Progenitor cell of endocrine pancreas (in vitro differentiated cells): ENCODE measurements around the gene APBB1IP. TPM values are rescaled to one million over a fixed set of nuclear protein-coding genes. Genes with fewer than 3 reads are reported as not detected.
"Not testable (repeated sequence)": the region's sequence is repeated elsewhere in the genome, so short reads cannot be mapped to it uniquely, and the experiment has no call there.

Source experiments
- DNase-seq: peaks from one replicate; pipeline ENCODE4 v3.0.0; 2021; ENCODE audit warnings: low spot score; ENCODE audit not compliant: unreplicated experiment
- H3K27ac Mint-ChIP-seq: 2 replicates; pipeline ENCODE4 v1.8.0; 2021; ENCODE audit warnings: mild to moderate bottlenecking, moderate library complexity, mixed read lengths
- H3K27me3 Mint-ChIP-seq: 2 replicates; pipeline ENCODE4 v1.8.0; 2021; ENCODE audit warnings: mixed read lengths
- H3K36me3 Mint-ChIP-seq: 2 replicates; pipeline ENCODE4 v1.8.0; 2022; ENCODE audit warnings: mixed read lengths; ENCODE audit not compliant: insufficient read depth
- H3K4me1 Mint-ChIP-seq: 2 replicates; pipeline ENCODE4 v1.8.0; 2021; ENCODE audit warnings: low read depth, mixed read lengths
- H3K4me3 Mint-ChIP-seq: 2 replicates; pipeline ENCODE4 v1.8.0; 2021; ENCODE audit warnings: low read depth, mild to moderate bottlenecking, moderate library complexity, mixed read lengths
- H3K9me3 Mint-ChIP-seq: 2 replicates; pipeline ENCODE4 v1.8.0; 2021; ENCODE audit warnings: low read depth, mixed read lengths
- CTCF ChIP-seq: fragments of 200-600 bp; sonication (generic); IDR thresholded peaks from one replicate; pipeline ENCODE4 v1.5.0; 2021; ENCODE audit warnings: antibody characterized with exemption, mild to moderate bottlenecking; ENCODE audit not compliant: unreplicated experiment
- total RNA-seq: library from RNA; stranded (reverse); gene quantifications from 2 replicates; pipeline ENCODE4 v1.2.1, GENCODE V29; 2021

The APBB1IP gene
- total RNA-seq, 1 donor from 2014 or later, result 0.38 TPM

DNA sequence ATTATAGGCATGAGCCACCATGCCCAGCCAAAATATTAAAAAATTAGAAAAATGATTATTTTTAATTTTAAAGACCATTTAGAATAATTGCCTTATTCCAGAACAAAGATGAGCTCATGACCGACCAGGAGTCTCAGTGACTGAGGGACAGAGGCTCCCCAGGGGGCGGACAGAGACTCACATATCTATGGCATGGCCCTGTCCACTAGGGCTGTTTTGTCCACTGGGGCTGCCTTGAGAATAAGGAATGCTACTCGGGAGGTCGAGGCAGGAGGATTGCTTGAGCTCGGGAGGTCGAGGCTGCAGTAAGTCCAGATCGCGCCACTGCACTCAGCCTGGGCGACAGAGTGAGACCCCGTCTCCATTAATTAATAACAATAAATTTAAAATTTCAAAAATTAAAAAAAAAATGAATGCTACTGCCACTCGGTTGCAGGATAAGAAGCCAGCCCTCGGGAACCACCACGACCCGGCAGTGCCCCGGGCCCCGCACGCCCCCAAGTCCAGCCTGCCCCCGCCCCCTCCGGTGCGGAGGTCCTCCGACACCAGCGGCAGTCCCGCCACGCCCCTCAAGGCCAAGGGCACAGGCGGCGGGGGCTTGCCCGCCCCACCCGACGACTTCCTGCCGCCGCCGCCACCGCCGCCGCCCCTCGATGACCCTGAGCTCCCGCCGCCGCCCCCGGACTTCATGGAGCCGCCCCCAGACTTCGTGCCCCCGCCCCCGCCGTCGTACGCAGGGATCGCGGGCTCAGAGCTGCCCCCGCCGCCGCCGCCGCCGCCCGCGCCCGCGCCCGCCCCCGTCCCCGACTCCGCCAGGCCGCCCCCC lies 128.6 kb downstream of the APBB1IP start:
- H3K4me1 Mint-ChIP-seq, result no peaks in the 10 kb centered on the region
- H3K36me3 Mint-ChIP-seq, result peaks cover 2% of the 10 kb centered on the region
- no peak overlapping the region for H3K27ac Mint-ChIP-seq
- peaks cover 38% of the 10 kb centered on the region for H3K27me3 Mint-ChIP-seq
- no peak for TF ChIP-seq CTCF
- DNase-seq, result peak; percentile 28
- H3K9me3 Mint-ChIP-seq, result peaks cover 11% of the 10 kb centered on the region
- H3K4me3 Mint-ChIP-seq, result peak overlapping the region; percentile 73

- TF ChIP-seq CTCF, result no peak
- H3K27me3 Mint-ChIP-seq, result peaks cover 33% of the 10 kb centered on the region
- peaks cover 14% of the 10 kb centered on the region for H3K9me3 Mint-ChIP-seq
- DNase-seq, result no peak
- no peak overlapping the region for H3K27ac Mint-ChIP-seq
- no peaks in the 10 kb centered on the region for H3K4me1 Mint-ChIP-seq
- peak overlapping the region; percentile 70 for H3K4me3 Mint-ChIP-seq
- H3K36me3 Mint-ChIP-seq, result peaks cover 2% of the 10 kb centered on the region
Measured at GRCh38 chr10:26567351-26567721, 129.2 kb downstream of the APBB1IP start.

GRCh38 chr10:26571655-26572054 lies 133.5 kb downstream of the APBB1IP start:
- H3K9me3 Mint-ChIP-seq, result peaks cover 28% of the 10 kb centered on the region
- H3K27ac Mint-ChIP-seq, result no peak overlapping the region
- no peaks in the 10 kb centered on the region for H3K4me1 Mint-ChIP-seq
- H3K4me3 Mint-ChIP-seq, result no peak overlapping the region
- peaks cover 2% of the 10 kb centered on the region for H3K36me3 Mint-ChIP-seq
- no peak for TF ChIP-seq CTCF
- H3K27me3 Mint-ChIP-seq, result peaks cover 19% of the 10 kb centered on the region
- no peak for DNase-seq

- Mint-ChIP-seq H3K4me1 (no peaks in the 10 kb centered on the region), H3K4me3 (no peak overlapping the region), H3K27me3 (peaks cover 9% of the 10 kb centered on the region), H3K9me3 (peaks cover 28% of the 10 kb centered on the region), H3K27ac (no peak overlapping the region), H3K36me3 (peaks cover 2% of the 10 kb centered on the region)
- no peak for DNase-seq
- peak; percentile 34 for TF ChIP-seq CTCF
Measured at GRCh38 chr10:26573674-26574073, 135.5 kb downstream of the APBB1IP start.

DNA sequence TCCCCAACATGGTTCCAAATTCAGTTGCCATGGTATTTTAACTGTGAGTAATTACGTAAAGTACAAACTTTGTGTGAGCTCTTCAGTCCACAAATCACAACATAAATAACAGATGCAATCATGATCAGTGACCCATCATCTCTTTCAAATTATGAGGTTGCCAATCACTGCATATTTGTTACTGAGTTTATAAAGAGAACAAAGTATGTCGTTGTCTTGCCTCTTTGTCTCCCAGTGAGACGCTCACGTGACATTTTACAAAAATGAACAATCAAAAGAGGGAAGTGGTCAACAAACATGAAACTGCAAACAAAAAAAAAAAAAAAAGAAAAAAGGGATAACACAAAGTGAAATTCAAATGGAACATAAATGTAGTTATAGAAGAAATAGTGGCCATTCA lies 136.6 kb downstream of the APBB1IP start:
- no peak for DNase-seq
- no peaks in the 10 kb centered on the region for H3K4me1 Mint-ChIP-seq
- peaks cover 2% of the 10 kb centered on the region for H3K36me3 Mint-ChIP-seq
- H3K4me3 Mint-ChIP-seq, result no peak overlapping the region
- TF ChIP-seq CTCF, result no peak
- H3K9me3 Mint-ChIP-seq, result peaks cover 28% of the 10 kb centered on the region
- H3K27ac Mint-ChIP-seq, result no peak overlapping the region
- peaks cover 5% of the 10 kb centered on the region for H3K27me3 Mint-ChIP-seq

- peaks cover 11% of the 10 kb centered on the region for H3K9me3 Mint-ChIP-seq
- not testable (repeated sequence) for H3K36me3 Mint-ChIP-seq, DNase-seq, H3K27me3 Mint-ChIP-seq, H3K4me3 Mint-ChIP-seq, H3K4me1 Mint-ChIP-seq, H3K27ac Mint-ChIP-seq
Measured at GRCh38 chr10:26578371-26578770, 140.2 kb downstream of the APBB1IP start.
